NCI-H1092 (cell line): ENCODE results near the gene ATXN1.

Experiments used
- DNase-seq: peaks from one replicate; lab custom pipeline; 2025; lab: John Stamatoyannopoulos, UW

ATXN1 gene

GRCh38 chr6:16331384-16332174 lies 429.7 kb downstream of the ATXN1 start:
- peak; percentile 30 for DNase-seq

- DNase-seq = no peak
These were observed 432.0 kb downstream of the ATXN1 start for GRCh38 chr6:16329233-16329632.

GRCh38 chr6:16327777-16328325 lies 433.4 kb downstream of the ATXN1 start:
- no peak for DNase-seq

- DNase-seq = no peak
These were observed 434.1 kb downstream of the ATXN1 start for GRCh38 chr6:16326971-16327776.

- DNase-seq = no peak
These were observed 434.7 kb downstream of the ATXN1 start for GRCh38 chr6:16326531-16326930.

- no peak for DNase-seq
These were observed 436.5 kb downstream of the ATXN1 start for GRCh38 chr6:16324606-16325225.

GRCh38 chr6:16324184-16324583 lies 437.1 kb downstream of the ATXN1 start:
- no peak for DNase-seq

- DNase-seq = peak; percentile 9
These were observed 438.5 kb downstream of the ATXN1 start for GRCh38 chr6:16322666-16323312.

GRCh38 chr6:16321826-16322225 lies 439.4 kb downstream of the ATXN1 start:
- no peak for DNase-seq

GRCh38 chr6:16321341-16321710 lies 439.9 kb downstream of the ATXN1 start:
- no peak for DNase-seq

- no peak for DNase-seq
These were observed 440.5 kb downstream of the ATXN1 start for GRCh38 chr6:16320533-16321340.

GRCh38 chr6:16319813-16320532 lies 441.3 kb downstream of the ATXN1 start:
- DNase-seq = no peak

- no peak for DNase-seq
These were observed 442.1 kb downstream of the ATXN1 start for GRCh38 chr6:16318953-16319720.

GRCh38 chr6:16318538-16318937 lies 442.7 kb downstream of the ATXN1 start:
- no peak for DNase-seq

- no peak for DNase-seq
These were observed 444.5 kb downstream of the ATXN1 start for GRCh38 chr6:16316741-16317251.

GRCh38 chr6:16314296-16314695 lies 447.0 kb downstream of the ATXN1 start:
- no peak for DNase-seq

- DNase-seq = no peak
These were observed 447.5 kb downstream of the ATXN1 start for GRCh38 chr6:16313732-16314131.

- no peak for DNase-seq
These were observed 449.5 kb downstream of the ATXN1 start for GRCh38 chr6:16311763-16312162.

GRCh38 chr6:16306334-16306733 lies 454.9 kb downstream of the ATXN1 start:
- DNase-seq = no peak

- DNase-seq = no peak
These were observed 455.5 kb downstream of the ATXN1 start for GRCh38 chr6:16305788-16306187.
